GM08714 (cell line): ENCODE results near the gene GRIN2D.

Experiments used
- H3K4me3 ChIP-seq: fragments of 200-500 bp; sonication (Bioruptor generic); 2 replicates; pipeline ENCODE4 v1.5.1; 2014; ENCODE audit warnings: mild to moderate bottlenecking, low read length, inconsistent platforms
- ZNF274 ChIP-seq: IDR thresholded peaks from 2 replicates; pipeline ENCODE4 v1.6.1; 2012; ENCODE audit warnings: mild to moderate bottlenecking, low read depth, low read length

GRIN2D gene

GRCh38 chr19:48398375-48399235, 5.1 kb downstream of the GRIN2D start:
- TF ChIP-seq ZNF274 = no peak

GRCh38 chr19:48400018-48400742, 6.7 kb downstream of the GRIN2D start:
- no peak for TF ChIP-seq ZNF274

More at GRCh38 chr19:48398375-48399235, 5.1 kb downstream of the GRIN2D start:
- H3K4me3 ChIP-seq = peak overlapping the region; percentile 57; the same call in 1 of the 2 replicates

GRCh38 chr19:48401287-48401686, 7.8 kb downstream of the GRIN2D start:
- H3K4me3 ChIP-seq = no peak overlapping the region
- TF ChIP-seq ZNF274 = no peak

More at GRCh38 chr19:48400018-48400742, 6.7 kb downstream of the GRIN2D start:
- H3K4me3 ChIP-seq = no peak overlapping the region

GRCh38 chr19:48403606-48404005, 10.1 kb downstream of the GRIN2D start:
- TF ChIP-seq ZNF274 = no peak

GRCh38 chr19:48405010-48405659, 11.7 kb downstream of the GRIN2D start:
- H3K4me3 ChIP-seq = no peak overlapping the region
- no peak for TF ChIP-seq ZNF274

More at GRCh38 chr19:48403606-48404005, 10.1 kb downstream of the GRIN2D start:
- H3K4me3 ChIP-seq = no peak overlapping the region

GRCh38 chr19:48405850-48406249, 12.4 kb downstream of the GRIN2D start:
- H3K4me3 ChIP-seq = no peak overlapping the region
- no peak for TF ChIP-seq ZNF274

GRCh38 chr19:48413879-48414587, 20.6 kb downstream of the GRIN2D start:
- H3K4me3 ChIP-seq = no peak overlapping the region

GRCh38 chr19:48415395-48415794, 21.9 kb downstream of the GRIN2D start:
- no peak for TF ChIP-seq ZNF274
- H3K4me3 ChIP-seq = no peak overlapping the region; the same call in 1 of the 2 replicates

More at GRCh38 chr19:48413879-48414587, 20.6 kb downstream of the GRIN2D start:
- TF ChIP-seq ZNF274 = no peak

GRCh38 chr19:48415806-48416221, 22.3 kb downstream of the GRIN2D start:
- no peak overlapping the region for H3K4me3 ChIP-seq
- TF ChIP-seq ZNF274 = no peak

GRCh38 chr19:48417421-48417820, 24.0 kb downstream of the GRIN2D start:
- no peak for TF ChIP-seq ZNF274
- H3K4me3 ChIP-seq = no peak overlapping the region

- no peak for TF ChIP-seq ZNF274
- no peak overlapping the region for H3K4me3 ChIP-seq
Observed at GRCh38 chr19:48418317-48419064, 25.0 kb downstream of the GRIN2D start.

- H3K4me3 ChIP-seq = no peak overlapping the region
- no peak for TF ChIP-seq ZNF274
Observed at GRCh38 chr19:48419158-48419920, 25.9 kb downstream of the GRIN2D start.
